Central memory CD8-positive, alpha-beta T cell (primary cell): ENCODE results near the gene PCDH15.

Source experiments
- ATAC-seq: fragments of 150-1000 bp; cut with Tn5 transposase; replicated peaks from 2 replicates; pipeline ENCODE4 v1.10.0; 2022; ENCODE audit warnings: mild to moderate bottlenecking, moderate FRiP score, moderate number of reproducible peaks; ENCODE audit not compliant: poor library complexity, severe bottlenecking; ENCODE audit errors: extremely low read depth
- DNase-seq, 2 donors: peaks; one replicate each; pipeline ENCODE4 v3.0.0; 2021; ENCODE audit warnings: low spot score in 2 of 2
- H3K27ac Mint-ChIP-seq: one replicate; pipeline ENCODE4 v1.8.0; 2022; ENCODE audit warnings: low read depth, mild to moderate bottlenecking, moderate library complexity, mixed read lengths
- H3K27me3 Mint-ChIP-seq: one replicate; pipeline ENCODE4 v1.8.0; 2022; ENCODE audit warnings: mixed read lengths
- H3K36me3 Mint-ChIP-seq: one replicate; pipeline ENCODE4 v1.8.0; 2022; ENCODE audit warnings: mild to moderate bottlenecking, moderate library complexity, mixed read lengths; ENCODE audit not compliant: insufficient read depth
- H3K4me1 Mint-ChIP-seq: one replicate; pipeline ENCODE4 v1.8.0; 2022; ENCODE audit warnings: mixed read lengths
- H3K4me3 Mint-ChIP-seq: one replicate; pipeline ENCODE4 v1.8.0; 2022; ENCODE audit warnings: mild to moderate bottlenecking, moderate library complexity, mixed read lengths
- H3K9me3 Mint-ChIP-seq: one replicate; pipeline ENCODE4 v1.8.0; 2022; ENCODE audit warnings: mixed read lengths

The PCDH15 gene

DNA sequence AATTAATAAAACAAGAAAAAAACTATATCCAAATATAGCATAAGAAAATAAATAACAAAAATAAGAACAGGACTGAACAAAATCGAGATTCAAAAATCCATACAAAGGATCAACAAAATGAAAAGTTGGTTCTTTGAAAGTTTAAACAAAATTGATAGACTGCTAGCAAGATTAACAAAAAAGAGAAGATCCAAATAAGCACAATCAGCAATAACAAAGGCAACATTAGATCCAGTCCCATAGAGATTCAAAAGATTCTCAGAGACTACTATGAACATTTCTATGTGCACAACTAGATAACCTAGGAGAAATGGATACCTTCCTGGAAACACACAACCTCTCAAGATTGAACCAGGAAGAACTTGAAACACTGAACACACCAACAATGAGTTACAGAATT lies 534.6 kb downstream of the PCDH15 start:
- Mint-ChIP-seq H3K27ac (no peak overlapping the region), H3K27me3 (no peaks in the 10 kb centered on the region), H3K36me3 (no peaks in the 10 kb centered on the region), H3K9me3 (peaks cover 22% of the 10 kb centered on the region), H3K4me1 (no peaks in the 10 kb centered on the region), H3K4me3 (no peak overlapping the region)
- no peak for DNase-seq
- no peak for ATAC-seq

DNA sequence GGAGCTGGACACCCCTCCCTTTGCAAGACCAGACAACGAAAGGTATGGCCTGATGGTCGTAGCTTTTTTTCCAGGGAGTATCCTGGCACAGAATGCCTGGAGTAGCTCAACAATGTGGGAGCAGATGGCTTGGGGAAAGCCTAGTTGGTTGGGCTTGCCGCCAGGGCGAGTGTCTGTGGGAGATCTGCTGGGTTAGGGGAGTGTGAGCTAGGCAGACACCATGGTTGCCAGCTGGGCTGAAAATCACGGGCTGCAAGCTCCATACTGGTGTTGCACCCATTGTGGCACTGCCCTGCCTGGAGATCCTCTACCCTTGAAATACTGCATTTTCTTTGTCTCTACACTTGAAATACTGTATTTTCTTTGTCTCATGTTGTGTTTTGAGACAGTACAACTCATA lies 538.3 kb downstream of the PCDH15 start:
- no peaks in the 10 kb centered on the region for H3K27me3 Mint-ChIP-seq
- H3K27ac Mint-ChIP-seq = no peak overlapping the region
- peaks cover 21% of the 10 kb centered on the region for H3K9me3 Mint-ChIP-seq
- no peaks in the 10 kb centered on the region for H3K4me1 Mint-ChIP-seq
- H3K36me3 Mint-ChIP-seq = no peaks in the 10 kb centered on the region
- H3K4me3 Mint-ChIP-seq = no peak overlapping the region
- ATAC-seq (no peak), DNase-seq (no peak)

DNA sequence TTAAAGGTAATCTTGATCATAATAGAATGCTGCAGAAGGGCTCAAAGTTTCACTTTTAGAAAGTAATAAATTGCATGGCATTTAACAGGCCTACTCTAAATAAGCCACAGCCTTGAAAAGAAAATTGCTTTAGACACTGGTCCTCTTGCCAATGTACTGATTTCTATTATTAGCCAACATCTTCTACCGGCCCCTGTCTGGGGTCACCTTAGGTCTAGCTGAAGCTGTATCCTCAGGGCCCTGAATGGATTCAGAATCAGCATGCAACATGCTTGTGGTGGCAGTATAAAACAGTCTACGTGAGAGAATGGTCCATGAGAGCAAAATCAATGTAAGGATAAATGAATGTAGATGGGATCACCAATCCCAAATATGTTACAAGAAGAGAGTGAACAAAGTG lies 541.9 kb downstream of the PCDH15 start:
- DNase-seq (no peak), ATAC-seq (no peak)
- no peaks in the 10 kb centered on the region for H3K36me3 Mint-ChIP-seq
- no peak overlapping the region for H3K27ac Mint-ChIP-seq
- no peak overlapping the region for H3K4me3 Mint-ChIP-seq
- no peaks in the 10 kb centered on the region for H3K27me3 Mint-ChIP-seq
- peaks cover 3% of the 10 kb centered on the region for H3K9me3 Mint-ChIP-seq
- no peaks in the 10 kb centered on the region for H3K4me1 Mint-ChIP-seq

DNA sequence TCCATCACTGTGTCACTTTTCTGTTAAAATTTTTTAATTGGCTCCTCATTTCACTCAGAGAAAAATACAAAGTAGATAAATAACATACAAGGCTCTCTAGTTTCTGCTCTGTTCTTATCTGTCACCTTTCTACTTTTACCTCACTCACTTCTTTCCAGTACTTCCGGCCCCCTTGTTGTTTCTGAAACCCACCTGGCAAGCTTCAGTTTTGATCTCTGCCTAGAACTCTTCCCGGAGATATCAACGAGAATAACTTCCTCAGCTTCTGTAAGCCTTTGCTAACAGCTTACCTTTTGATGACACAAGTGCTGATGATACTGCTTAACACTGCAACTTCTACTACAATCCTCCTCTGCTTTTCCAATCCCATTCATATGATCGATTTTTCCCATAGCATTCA lies 566.2 kb downstream of the PCDH15 start:
- H3K9me3 Mint-ChIP-seq = peaks cover 11% of the 10 kb centered on the region
- H3K4me1 Mint-ChIP-seq = no peaks in the 10 kb centered on the region
- DNase-seq = no peak
- ATAC-seq = no peak
- no peaks in the 10 kb centered on the region for H3K27me3 Mint-ChIP-seq
- no peak overlapping the region for H3K4me3 Mint-ChIP-seq
- H3K27ac Mint-ChIP-seq = no peak overlapping the region
- H3K36me3 Mint-ChIP-seq = no peaks in the 10 kb centered on the region

DNA sequence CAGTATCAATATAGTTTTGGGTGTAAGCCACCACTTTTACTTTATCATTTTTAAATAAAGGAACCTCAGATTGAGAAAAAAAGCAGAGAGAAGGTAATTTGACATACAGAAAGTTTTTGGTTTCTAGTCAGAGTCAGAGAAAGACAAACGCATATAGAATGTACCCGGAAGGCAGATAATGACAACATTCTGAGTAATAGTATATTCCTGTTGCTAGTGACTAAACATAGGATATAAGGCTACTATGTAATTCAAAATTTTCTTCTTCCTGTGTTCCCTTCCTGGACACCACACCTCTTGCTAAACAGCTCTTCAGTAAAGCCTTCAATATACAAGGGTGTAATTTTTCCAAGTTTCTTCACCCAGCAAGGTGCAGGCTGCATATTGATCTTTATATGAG lies 597.6 kb downstream of the PCDH15 start:
- peaks cover 4% of the 10 kb centered on the region for H3K36me3 Mint-ChIP-seq
- no peaks in the 10 kb centered on the region for H3K4me1 Mint-ChIP-seq
- DNase-seq = no peak
- H3K9me3 Mint-ChIP-seq = peaks cover 15% of the 10 kb centered on the region
- no peak for ATAC-seq
- no peak overlapping the region for H3K27ac Mint-ChIP-seq
- H3K4me3 Mint-ChIP-seq = no peak overlapping the region
- H3K27me3 Mint-ChIP-seq = no peaks in the 10 kb centered on the region

DNA sequence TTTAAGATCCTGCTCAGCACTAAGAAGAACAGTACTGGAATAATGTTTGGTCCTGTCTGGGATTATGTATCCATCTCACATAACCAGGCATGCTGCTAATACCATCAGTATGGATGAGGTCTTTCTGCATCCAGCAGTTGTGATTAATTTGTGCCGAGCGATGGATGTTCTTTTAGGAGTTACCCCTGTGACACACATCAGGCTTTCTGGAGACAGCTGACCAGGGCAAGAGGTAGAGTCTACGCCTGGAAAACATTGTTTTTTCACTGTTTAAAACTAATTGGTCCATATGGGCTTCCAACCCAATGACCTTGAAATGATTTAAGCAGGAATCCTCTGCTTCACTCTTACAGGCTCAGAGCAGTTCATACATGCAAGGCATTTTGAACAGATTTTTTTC lies 603.0 kb downstream of the PCDH15 start:
- Mint-ChIP-seq H3K27me3 (no peaks in the 10 kb centered on the region), H3K4me1 (no peaks in the 10 kb centered on the region), H3K36me3 (peaks cover 2% of the 10 kb centered on the region), H3K27ac (no peak overlapping the region), H3K9me3 (peaks cover 9% of the 10 kb centered on the region), H3K4me3 (no peak overlapping the region)
- ATAC-seq (no peak), DNase-seq (no peak)

DNA sequence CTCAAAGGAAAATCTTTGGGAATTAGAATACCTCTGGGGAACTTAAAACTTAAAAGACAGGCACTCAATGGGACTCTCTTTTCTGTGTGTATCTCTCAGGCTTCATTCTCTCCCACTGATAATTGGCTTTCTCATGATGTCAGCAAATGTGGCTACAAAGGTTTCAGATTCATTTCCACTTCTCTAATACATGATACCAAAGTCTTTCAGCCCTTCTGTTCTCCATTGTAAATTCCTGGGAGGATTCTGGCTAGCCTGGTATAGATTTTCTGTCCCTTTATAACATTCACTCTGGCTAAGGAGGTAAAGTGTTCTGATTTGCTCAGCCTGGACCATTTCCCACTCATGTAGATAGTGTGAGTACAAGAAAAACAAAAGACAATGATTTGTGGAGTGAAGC lies 606.2 kb downstream of the PCDH15 start:
- no peaks in the 10 kb centered on the region for H3K9me3 Mint-ChIP-seq
- H3K27me3 Mint-ChIP-seq = no peaks in the 10 kb centered on the region
- ATAC-seq = no peak
- H3K4me1 Mint-ChIP-seq = no peaks in the 10 kb centered on the region
- no peak for DNase-seq
- H3K36me3 Mint-ChIP-seq = peaks cover 3% of the 10 kb centered on the region
- H3K4me3 Mint-ChIP-seq = no peak overlapping the region
- no peak overlapping the region for H3K27ac Mint-ChIP-seq

DNA sequence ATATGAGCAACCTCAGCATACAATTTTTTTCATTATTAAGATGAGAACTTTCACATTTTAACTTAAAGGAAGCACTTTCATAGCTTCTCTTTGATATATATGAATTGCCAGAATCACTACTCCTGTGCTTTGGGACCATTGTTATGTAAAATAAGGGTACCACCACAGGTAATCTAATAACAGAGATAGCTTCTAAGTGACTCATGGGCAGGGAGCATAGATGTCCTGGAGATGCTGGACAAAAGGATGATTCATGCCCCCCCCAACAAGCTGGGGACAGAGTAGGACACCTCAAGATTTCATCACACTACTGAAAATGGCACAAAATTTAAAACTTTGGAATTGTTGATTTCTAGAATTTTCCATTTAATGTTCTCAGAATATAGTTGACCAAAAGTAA lies 641.1 kb downstream of the PCDH15 start:
- no peak for DNase-seq

DNA sequence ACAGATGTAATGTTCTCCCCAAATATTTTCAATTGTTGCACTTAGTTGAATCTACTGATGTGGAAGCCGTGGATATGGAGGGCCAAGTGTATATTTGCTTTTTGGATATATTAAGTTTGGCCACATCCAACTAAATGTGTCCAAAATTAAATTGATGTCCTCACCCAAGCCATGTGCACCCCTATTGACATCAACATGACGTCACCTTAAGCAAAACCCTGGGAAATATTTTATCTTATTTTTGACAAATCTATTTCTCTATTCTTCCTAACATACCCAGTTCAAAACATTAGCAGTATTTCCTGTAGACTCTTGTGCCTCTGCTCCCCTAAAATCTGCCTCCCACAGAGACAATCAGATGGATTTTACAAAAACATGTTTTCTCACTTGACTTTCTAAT lies 652.5 kb downstream of the PCDH15 start:
- H3K27me3 Mint-ChIP-seq = no peaks in the 10 kb centered on the region
- H3K4me1 Mint-ChIP-seq = no peaks in the 10 kb centered on the region
- no peak for ATAC-seq
- H3K36me3 Mint-ChIP-seq = no peaks in the 10 kb centered on the region
- DNase-seq = no peak
- no peak overlapping the region for H3K4me3 Mint-ChIP-seq
- H3K9me3 Mint-ChIP-seq = peaks cover 24% of the 10 kb centered on the region
- no peak overlapping the region for H3K27ac Mint-ChIP-seq

More for the DNA sequence above, 641.1 kb downstream of the PCDH15 start:
- H3K4me1 Mint-ChIP-seq = no peaks in the 10 kb centered on the region
- H3K27ac Mint-ChIP-seq = no peak overlapping the region
- no peak for ATAC-seq
- H3K27me3 Mint-ChIP-seq = no peaks in the 10 kb centered on the region
- H3K36me3 Mint-ChIP-seq = no peaks in the 10 kb centered on the region
- H3K4me3 Mint-ChIP-seq = no peak overlapping the region
- peaks cover 29% of the 10 kb centered on the region for H3K9me3 Mint-ChIP-seq

DNA sequence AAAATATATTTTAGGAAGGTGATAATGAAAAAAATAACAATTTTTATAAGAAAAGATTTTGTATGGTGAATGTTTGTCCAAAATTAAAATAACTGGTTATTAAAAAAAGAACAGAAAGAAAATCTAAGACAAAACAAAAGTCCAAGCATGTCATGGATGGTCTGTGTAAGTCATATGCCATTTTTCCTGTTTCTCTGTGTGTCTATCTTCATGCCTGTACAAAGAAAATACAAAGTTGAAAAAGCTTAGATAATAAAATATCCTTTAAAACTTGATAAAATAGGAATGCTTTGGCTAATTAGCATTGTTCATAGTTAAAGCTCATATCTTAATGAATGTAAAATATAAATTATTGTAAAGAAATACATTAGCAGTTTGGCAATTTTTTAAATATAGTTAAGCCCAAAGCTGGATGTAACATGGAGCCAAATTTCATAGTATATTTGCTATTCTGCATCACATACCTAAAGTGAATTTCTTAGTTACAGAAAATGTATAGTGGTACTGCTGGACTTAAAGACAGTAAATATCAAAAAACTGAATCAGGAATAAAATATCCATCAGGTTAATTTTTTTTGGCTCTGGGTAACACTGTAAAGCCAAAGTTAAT lies 661.1 kb downstream of the PCDH15 start:
- no peak overlapping the region for H3K4me3 Mint-ChIP-seq
- no peak overlapping the region for H3K27ac Mint-ChIP-seq
- no peaks in the 10 kb centered on the region for H3K4me1 Mint-ChIP-seq
- peaks cover 29% of the 10 kb centered on the region for H3K9me3 Mint-ChIP-seq
- H3K36me3 Mint-ChIP-seq = no peaks in the 10 kb centered on the region
- ATAC-seq (no peak), DNase-seq (no peak)
- no peaks in the 10 kb centered on the region for H3K27me3 Mint-ChIP-seq

DNA sequence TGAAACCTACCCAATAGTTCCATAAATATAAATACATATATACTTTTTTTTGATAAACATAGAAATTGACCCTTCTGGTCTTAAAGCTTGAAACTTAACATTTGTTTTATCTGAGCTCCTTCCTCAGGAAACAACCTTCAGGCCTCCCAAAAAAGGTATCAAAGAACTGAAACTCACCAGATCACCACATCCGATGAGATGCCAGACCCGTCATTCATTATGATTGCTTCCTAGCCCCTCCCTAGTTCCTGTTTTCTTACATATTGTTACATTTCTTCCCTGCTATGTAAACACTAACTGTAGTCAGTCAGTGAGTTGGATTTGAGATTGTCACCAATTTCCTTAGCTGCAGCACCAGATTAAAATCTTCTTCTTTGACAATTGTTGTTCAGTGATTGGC lies 663.6 kb downstream of the PCDH15 start:
- H3K27ac Mint-ChIP-seq = no peak overlapping the region
- H3K27me3 Mint-ChIP-seq = no peaks in the 10 kb centered on the region
- ATAC-seq (no peak), DNase-seq (no peak)
- H3K36me3 Mint-ChIP-seq = no peaks in the 10 kb centered on the region
- H3K4me1 Mint-ChIP-seq = no peaks in the 10 kb centered on the region
- H3K4me3 Mint-ChIP-seq = no peak overlapping the region
- H3K9me3 Mint-ChIP-seq = peaks cover 26% of the 10 kb centered on the region

DNA sequence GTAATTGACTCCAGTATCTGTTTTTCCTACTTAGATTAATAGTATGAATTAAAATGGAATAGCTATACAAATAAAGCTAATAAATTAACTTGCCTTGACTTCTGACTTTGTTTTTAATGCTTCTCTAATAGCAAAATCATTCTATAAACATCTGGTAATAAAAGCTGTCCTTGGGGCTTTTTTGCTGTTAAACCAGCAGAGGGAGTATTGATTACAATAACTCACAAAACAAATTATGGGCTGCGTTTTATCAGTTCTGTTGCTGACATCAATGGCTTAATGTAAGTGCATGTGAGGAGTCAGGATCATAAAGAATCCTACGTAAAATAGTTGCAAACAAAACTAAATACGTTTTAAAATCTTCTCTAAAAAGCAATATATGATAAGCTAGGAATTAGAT lies 667.8 kb downstream of the PCDH15 start:
- no peak for DNase-seq
- Mint-ChIP-seq H3K27me3 (no peaks in the 10 kb centered on the region), H3K36me3 (no peaks in the 10 kb centered on the region)

DNA sequence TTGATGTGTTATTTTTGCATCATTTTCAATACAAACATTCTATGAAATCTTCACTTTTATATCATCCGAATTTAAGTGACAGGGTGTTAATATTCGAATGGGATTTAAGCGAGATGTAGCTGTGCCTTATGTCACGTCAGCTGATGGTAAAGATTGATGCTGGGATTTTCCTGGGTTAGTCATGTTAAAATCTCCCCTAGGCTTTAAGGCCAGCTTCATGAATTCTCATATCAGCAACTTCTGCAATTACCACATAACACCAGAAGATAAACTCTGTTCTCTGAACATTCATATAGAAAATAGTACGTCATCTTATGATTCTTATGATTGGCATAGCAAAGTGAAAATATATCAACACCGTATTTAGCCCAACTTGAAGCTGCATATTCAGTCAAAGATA lies 669.2 kb downstream of the PCDH15 start:
- Mint-ChIP-seq H3K36me3 (no peaks in the 10 kb centered on the region), H3K4me3 (no peak overlapping the region), H3K27me3 (no peaks in the 10 kb centered on the region), H3K27ac (no peak overlapping the region), H3K9me3 (peaks cover 10% of the 10 kb centered on the region), H3K4me1 (no peaks in the 10 kb centered on the region)
- ATAC-seq (no peak), DNase-seq (no peak)

More for the DNA sequence above, 667.8 kb downstream of the PCDH15 start:
- ATAC-seq = no peak
- H3K4me3 Mint-ChIP-seq = no peak overlapping the region
- H3K9me3 Mint-ChIP-seq = peaks cover 19% of the 10 kb centered on the region
- no peak overlapping the region for H3K27ac Mint-ChIP-seq
- no peaks in the 10 kb centered on the region for H3K4me1 Mint-ChIP-seq

DNA sequence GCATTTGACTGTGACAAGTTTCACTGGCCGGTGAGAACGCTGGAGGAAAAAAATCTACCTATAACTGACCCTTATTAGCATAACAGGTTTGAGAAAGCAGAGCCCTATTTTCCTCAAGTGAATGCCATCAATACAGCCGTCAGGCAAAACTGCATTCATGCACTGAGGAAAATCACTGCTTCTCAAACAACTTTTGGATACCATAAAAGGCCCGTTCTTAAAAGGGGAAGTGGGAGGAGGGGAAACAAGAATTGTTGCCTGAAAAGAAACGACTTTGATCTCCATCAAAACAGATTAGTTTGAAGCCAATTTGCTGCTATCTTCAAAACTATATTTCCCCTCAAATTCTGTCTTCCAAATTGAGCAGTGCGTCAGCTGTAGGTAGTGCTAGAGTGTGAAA lies 670.6 kb downstream of the PCDH15 start:
- Mint-ChIP-seq H3K4me1 (no peaks in the 10 kb centered on the region), H3K27ac (no peak overlapping the region), H3K36me3 (peaks cover 2% of the 10 kb centered on the region), H3K4me3 (no peak overlapping the region), H3K27me3 (no peaks in the 10 kb centered on the region), H3K9me3 (peaks cover 5% of the 10 kb centered on the region)
- no peak for ATAC-seq
- DNase-seq = no peak
